ENCODE results near the gene AUTS2. TPM values are rescaled to one million over a fixed set of nuclear protein-coding genes. Genes with fewer than 3 reads are reported as not detected.
A peak's percentile ranks its signal among the peaks of the same experiment; 100 is the strongest.

The AUTS2 gene
- total and polyA plus RNA-seq, 9 of the 15 experiments (the other 6 are each of a cell fraction or from before 2014, with no cell fraction given), result 0.58 TPM; not detected in 8

- BruUV-seq (replicated peaks), result no TSS peak
- no peaks in the 10 kb centered on the region; the same call in 1 of the 2 replicates for H4K20me1 ChIP-seq (replicated peaks; ENCODE audit: control insufficient read depth, insufficient read depth, low read length)
- H3K27me3 ChIP-seq (ENCODE audit: control insufficient read depth in 2 of 2, insufficient read depth in 2 of 2, low read length in 2 of 2), result peaks cover 8 to 14% of the 10 kb centered on the region in 2 experiments; a peak in 3 of 5 replicates
- H3K4me2 ChIP-seq (ENCODE audit: insufficient read depth, low read length), result no peak overlapping the region
- no peak overlapping the region for H3K27ac ChIP-seq (ENCODE audit: extremely low read depth, low read depth, low read length)
- ChIA-PET CTCF (ENCODE audit: low intra/inter-chr PET ratio) (no interaction called here), POLR2A (no interaction called here)
- H3K9me1 ChIP-seq (ENCODE audit: control insufficient read depth, insufficient read depth, low read length), result no peaks in the 10 kb centered on the region
- no peak overlapping the region for H3K4me3 ChIP-seq
- H3K4me1 ChIP-seq (replicated peaks in 1 of 2; ENCODE audit: control insufficient read depth in 2 of 2, insufficient read depth in 2 of 2, low read length in 2 of 2), result no peaks in the 10 kb centered on the region
- DNase-seq (ENCODE audit: extremely low read depth in 1 of 4, low spot score in 3 of 4) (peak in 1 of 4 experiments; percentile 8), ATAC-seq (no peak), FAIRE-seq (no peak)
- intact Hi-C loops (cut with micrococcal nuclease), result no loop called here
- no peaks in the 10 kb centered on the region for H3K79me2 ChIP-seq (ENCODE audit: control insufficient read depth, insufficient read depth, low read length)
- TF ChIP-seq CBFA2T3 (IDR thresholded peaks at IDR 0.05), result peak; percentile 44
- no peak for TF ChIP-seq ZNF639 (CRISPR knock-in tag; conservative IDR thresholded peaks at IDR 0.05 in 1 of 2, IDR thresholded peaks at IDR 0.05 in 1 of 2)
- no peaks in the 10 kb centered on the region for H3K36me3 ChIP-seq (ENCODE audit: control insufficient read depth, insufficient read depth, low read length)
- no peak overlapping the region for H3K9ac ChIP-seq (ENCODE audit: insufficient read depth in 1 of 2, low read depth in 2 of 2, low read length in 2 of 2)
- 3% methylated on average over 5 of the region's 5 CpGs for WGBS (ENCODE audit: insufficient coverage, low coverage, missing lambda C conversion rate)
- no peak overlapping the region for H2AFZ ChIP-seq (ENCODE audit: low read depth, low read length)
- in situ Hi-C loops (cut with MboI), result no loop called here
- no peaks in the 10 kb centered on the region for H3K9me3 ChIP-seq (replicated peaks; ENCODE audit: control insufficient read depth, insufficient read depth, low read depth, low read length)
Observed at GRCh38 chr7:70436790-70437350, 838.6 kb downstream of the AUTS2 start.

GRCh38 chr7:70439651-70440050 lies 841.4 kb downstream of the AUTS2 start:
- H3K27me3 ChIP-seq (ENCODE audit: control insufficient read depth in 2 of 2, insufficient read depth in 2 of 2, low read length in 2 of 2), result peaks cover 2 to 7% of the 10 kb centered on the region in 2 experiments; a peak in 2 of 5 replicates
- in situ Hi-C loops (cut with MboI), result no loop called here
- no peak overlapping the region for H3K27ac ChIP-seq (ENCODE audit: extremely low read depth, low read depth, low read length)
- no peaks in the 10 kb centered on the region for H3K79me2 ChIP-seq (ENCODE audit: control insufficient read depth, insufficient read depth, low read length)
- DNase-seq (ENCODE audit: extremely low read depth in 1 of 4, low spot score in 3 of 4) (no peak), FAIRE-seq (no peak), ATAC-seq (no peak)
- H3K4me1 ChIP-seq (replicated peaks in 1 of 2; ENCODE audit: control insufficient read depth in 2 of 2, insufficient read depth in 2 of 2, low read length in 2 of 2), result no peaks in the 10 kb centered on the region
- intact Hi-C loops (cut with micrococcal nuclease), result no loop called here
- H2AFZ ChIP-seq (ENCODE audit: low read depth, low read length), result no peak overlapping the region
- H3K9ac ChIP-seq (ENCODE audit: insufficient read depth in 1 of 2, low read depth in 2 of 2, low read length in 2 of 2), result no peak overlapping the region
- no TSS peak for BruUV-seq (replicated peaks)
- H3K4me3 ChIP-seq, result no peak overlapping the region
- no peaks in the 10 kb centered on the region for H3K9me1 ChIP-seq (ENCODE audit: control insufficient read depth, insufficient read depth, low read length)
- ChIA-PET CTCF (ENCODE audit: low intra/inter-chr PET ratio) (no interaction called here), POLR2A (no interaction called here)
- no peaks in the 10 kb centered on the region; the same call in 1 of the 2 replicates for H4K20me1 ChIP-seq (replicated peaks; ENCODE audit: control insufficient read depth, insufficient read depth, low read length)
- no peak overlapping the region for H3K4me2 ChIP-seq (ENCODE audit: insufficient read depth, low read length)
- H3K36me3 ChIP-seq (ENCODE audit: control insufficient read depth, insufficient read depth, low read length), result no peaks in the 10 kb centered on the region
- WGBS (ENCODE audit: insufficient coverage, low coverage, missing lambda C conversion rate), result 0% methylated on average over 2 of the region's 2 CpGs
- H3K9me3 ChIP-seq (replicated peaks; ENCODE audit: control insufficient read depth, insufficient read depth, low read depth, low read length), result no peaks in the 10 kb centered on the region
- no peak for TF ChIP-seq ZNF407 (IDR thresholded peaks at IDR 0.05; ENCODE audit: low read depth)
- no peak for TF ChIP-seq ZNF253 (CRISPR knock-in tag; conservative IDR thresholded peaks at IDR 0.05)
